ENCODE measurements around the gene MLEC. TPM values are rescaled to one million over a fixed set of nuclear protein-coding genes. Genes with fewer than 3 reads are reported as not detected.

Gene MLEC
- total RNA-seq, 1 donor from 2014 or later, result 50.8 TPM

DNA sequence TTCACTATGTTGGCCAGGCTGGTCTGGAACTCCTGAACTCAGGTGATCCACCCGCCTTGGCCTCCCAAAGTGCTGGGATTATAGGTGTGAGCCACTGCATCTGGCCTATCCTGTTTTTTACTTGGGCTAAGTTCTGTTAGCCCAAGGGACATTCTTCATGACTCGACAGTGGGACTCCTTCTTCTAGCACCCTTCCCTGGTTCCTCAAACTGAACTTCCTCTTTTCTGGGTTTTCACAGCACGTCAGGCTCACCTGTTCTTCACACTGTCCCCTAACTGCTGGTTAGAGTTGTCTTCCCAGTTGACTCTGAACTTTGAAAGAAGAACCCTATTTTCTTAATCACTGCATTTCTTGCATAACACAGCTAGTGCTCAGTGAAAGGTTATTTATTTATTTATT, 24.1 kb upstream of the MLEC start:
- H3K9me3 Mint-ChIP-seq (ENCODE audit: unreplicated experiment), result peaks cover 3% of the 10 kb centered on the region
- no peak overlapping the region for H3K4me3 Mint-ChIP-seq (ENCODE audit: unreplicated experiment)
- H3K36me3 Mint-ChIP-seq (ENCODE audit: unreplicated experiment), result no peaks in the 10 kb centered on the region
- no peak for TF ChIP-seq CTCF (IDR thresholded peaks at IDR 0.05; ENCODE audit: partially characterized antibody, unreplicated experiment)
- no peak overlapping the region for H3K27ac Mint-ChIP-seq (ENCODE audit: unreplicated experiment)
- DNase-seq, result no peak
- no peaks in the 10 kb centered on the region for H3K4me1 Mint-ChIP-seq (ENCODE audit: low read depth, unreplicated experiment)
- H3K27me3 Mint-ChIP-seq (ENCODE audit: unreplicated experiment), result peaks cover 2% of the 10 kb centered on the region

DNA sequence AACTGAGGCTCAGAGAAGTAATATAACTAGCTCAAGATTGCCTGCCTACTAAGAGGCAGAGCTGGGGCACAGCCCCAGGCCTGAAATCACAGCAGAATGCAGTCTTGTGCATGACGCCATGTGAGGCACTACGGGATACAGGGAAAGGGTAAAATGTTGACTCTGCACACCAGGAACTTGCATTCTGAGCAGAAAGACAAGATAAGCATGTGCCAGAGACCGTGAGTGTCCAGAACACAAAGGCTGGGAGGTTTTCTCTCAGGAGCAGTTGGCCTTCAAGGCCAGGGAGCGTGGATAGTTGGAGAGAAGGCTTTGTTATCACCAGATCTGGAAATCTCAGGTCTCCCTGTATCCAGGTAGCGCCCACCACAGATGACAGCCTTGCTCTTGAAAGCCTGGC, 23.2 kb upstream of the MLEC start:
- Mint-ChIP-seq H3K27ac (ENCODE audit: unreplicated experiment) (no peak overlapping the region), H3K4me3 (ENCODE audit: unreplicated experiment) (no peak overlapping the region), H3K27me3 (ENCODE audit: unreplicated experiment) (peaks cover 6% of the 10 kb centered on the region), H3K9me3 (ENCODE audit: unreplicated experiment) (peaks cover 1% of the 10 kb centered on the region), H3K4me1 (ENCODE audit: low read depth, unreplicated experiment) (no peaks in the 10 kb centered on the region), H3K36me3 (ENCODE audit: unreplicated experiment) (no peaks in the 10 kb centered on the region)
- no peak for DNase-seq
- no peak for TF ChIP-seq CTCF (IDR thresholded peaks at IDR 0.05; ENCODE audit: partially characterized antibody, unreplicated experiment)

GRCh38 chr12:120666571-120667390, 20.2 kb upstream of the MLEC start:
- peaks cover 1% of the 10 kb centered on the region for H3K9me3 Mint-ChIP-seq (ENCODE audit: unreplicated experiment)
- DNase-seq, result no peak
- H3K27me3 Mint-ChIP-seq (ENCODE audit: unreplicated experiment), result peaks cover 7% of the 10 kb centered on the region
- no peak overlapping the region for H3K4me3 Mint-ChIP-seq (ENCODE audit: unreplicated experiment)
- no peaks in the 10 kb centered on the region for H3K36me3 Mint-ChIP-seq (ENCODE audit: unreplicated experiment)
- H3K27ac Mint-ChIP-seq (ENCODE audit: unreplicated experiment), result no peak overlapping the region
- H3K4me1 Mint-ChIP-seq (ENCODE audit: low read depth, unreplicated experiment), result no peaks in the 10 kb centered on the region
- TF ChIP-seq CTCF (IDR thresholded peaks at IDR 0.05; ENCODE audit: partially characterized antibody, unreplicated experiment), result no peak

- peaks cover 1% of the 10 kb centered on the region for H3K9me3 Mint-ChIP-seq (ENCODE audit: unreplicated experiment)
- peaks cover 7% of the 10 kb centered on the region for H3K27me3 Mint-ChIP-seq (ENCODE audit: unreplicated experiment)
- no peak overlapping the region for H3K27ac Mint-ChIP-seq (ENCODE audit: unreplicated experiment)
- H3K36me3 Mint-ChIP-seq (ENCODE audit: unreplicated experiment), result no peaks in the 10 kb centered on the region
- H3K4me3 Mint-ChIP-seq (ENCODE audit: unreplicated experiment), result no peak overlapping the region
- no peak for DNase-seq
- TF ChIP-seq CTCF (IDR thresholded peaks at IDR 0.05; ENCODE audit: partially characterized antibody, unreplicated experiment), result no peak
- no peaks in the 10 kb centered on the region for H3K4me1 Mint-ChIP-seq (ENCODE audit: low read depth, unreplicated experiment)
These were observed 18.7 kb upstream of the MLEC start for GRCh38 chr12:120668091-120668867.

All from glutamatergic neuron (in vitro differentiated cells).